ENCODE results near the gene TM7SF3. TPM values are rescaled to one million over a fixed set of nuclear protein-coding genes. Genes with fewer than 3 reads are reported as not detected.

Gene TM7SF3
- total RNA-seq, 2 experiments from 2014 or later: 46.2 to 54.0 TPM

- ChIA-PET POLR2A (no interaction called here), CTCF (interaction anchor here (1.1 to 1.3 kb wide), 2 partner anchors 13 to 17 kb away, joined by 3 to 4 read pairs; partner anchors contain the start of gene TM7SF3)
- no peak overlapping the region for H3K27ac Mint-ChIP-seq
- H3K27me3 Mint-ChIP-seq (ENCODE audit: low read depth): no peaks in the 10 kb centered on the region
- ATAC-seq: no peak
- H3K4me1 Mint-ChIP-seq (ENCODE audit: low read depth): peaks cover 24% of the 10 kb centered on the region
- H3K4me3 Mint-ChIP-seq: no peak overlapping the region
- peaks cover 55% of the 10 kb centered on the region for H3K36me3 Mint-ChIP-seq (ENCODE audit: low read depth)
- DNase-seq: no peak
- H3K9me3 Mint-ChIP-seq (ENCODE audit: insufficient read depth): no peaks in the 10 kb centered on the region
Observed at GRCh38 chr12:26997003-26997402, 17.2 kb downstream of the TM7SF3 start.

GRCh38 chr12:26995706-26996105 is 18.5 kb downstream of the TM7SF3 start:
- Mint-ChIP-seq H3K36me3 (ENCODE audit: low read depth) (peaks cover 52% of the 10 kb centered on the region), H3K27me3 (ENCODE audit: low read depth) (no peaks in the 10 kb centered on the region), H3K4me1 (ENCODE audit: low read depth) (peaks cover 13% of the 10 kb centered on the region), H3K4me3 (no peak overlapping the region), H3K27ac (no peak overlapping the region), H3K9me3 (ENCODE audit: insufficient read depth) (no peaks in the 10 kb centered on the region)
- CTCF ChIA-PET: no interaction called here
- POLR2A ChIA-PET: no interaction called here
- DNase-seq (no peak), ATAC-seq (no peak)

GRCh38 chr12:26994109-26994508 is 20.1 kb downstream of the TM7SF3 start:
- no peak overlapping the region for H3K4me3 Mint-ChIP-seq
- DNase-seq (no peak), ATAC-seq (no peak)
- CTCF ChIA-PET: interaction anchor here (1.2 kb wide), 1 partner anchor 22 kb away, joined by 3 read pairs; no protein-coding TSS in a partner anchor
- POLR2A ChIA-PET: no interaction called here
- H3K36me3 Mint-ChIP-seq (ENCODE audit: low read depth): peaks cover 49% of the 10 kb centered on the region
- no peaks in the 10 kb centered on the region for H3K9me3 Mint-ChIP-seq (ENCODE audit: insufficient read depth)
- H3K27ac Mint-ChIP-seq: no peak overlapping the region
- H3K27me3 Mint-ChIP-seq (ENCODE audit: low read depth): no peaks in the 10 kb centered on the region
- H3K4me1 Mint-ChIP-seq (ENCODE audit: low read depth): peaks cover 10% of the 10 kb centered on the region

- H3K4me1 Mint-ChIP-seq (ENCODE audit: low read depth): no peaks in the 10 kb centered on the region
- no peak overlapping the region for H3K4me3 Mint-ChIP-seq
- no peak overlapping the region for H3K27ac Mint-ChIP-seq
- no peaks in the 10 kb centered on the region for H3K9me3 Mint-ChIP-seq (ENCODE audit: insufficient read depth)
- ChIA-PET CTCF (no interaction called here), POLR2A (no interaction called here)
- ATAC-seq (no peak), DNase-seq (no peak)
- H3K36me3 Mint-ChIP-seq (ENCODE audit: low read depth): peaks cover 52% of the 10 kb centered on the region
- H3K27me3 Mint-ChIP-seq (ENCODE audit: low read depth): no peaks in the 10 kb centered on the region
Observed at GRCh38 chr12:26991826-26992225, 22.4 kb downstream of the TM7SF3 start.

- H3K4me3 Mint-ChIP-seq: no peak overlapping the region
- no peaks in the 10 kb centered on the region for H3K27me3 Mint-ChIP-seq (ENCODE audit: low read depth)
- no peak for DNase-seq
- no peaks in the 10 kb centered on the region for H3K4me1 Mint-ChIP-seq (ENCODE audit: low read depth)
- no peaks in the 10 kb centered on the region for H3K9me3 Mint-ChIP-seq (ENCODE audit: insufficient read depth)
- H3K27ac Mint-ChIP-seq: peak overlapping the region; percentile 5
- ChIA-PET POLR2A (no interaction called here), CTCF (no interaction called here)
- no peak for ATAC-seq
- H3K36me3 Mint-ChIP-seq (ENCODE audit: low read depth): peaks cover 52% of the 10 kb centered on the region
Observed at GRCh38 chr12:26989873-26990272, 24.3 kb downstream of the TM7SF3 start.

- H3K4me3 Mint-ChIP-seq: no peak overlapping the region
- ChIA-PET POLR2A (interaction anchor here (0.9 kb wide), 1 partner anchor 17 kb away, joined by 3 read pairs; no protein-coding TSS in a partner anchor), CTCF (interaction anchor here (1.6 kb wide), 2 partner anchors 17 to 104 kb away, joined by 4 to 5 read pairs; no protein-coding TSS in a partner anchor)
- no peaks in the 10 kb centered on the region for H3K9me3 Mint-ChIP-seq (ENCODE audit: insufficient read depth)
- DNase-seq: no peak
- peaks cover 53% of the 10 kb centered on the region for H3K36me3 Mint-ChIP-seq (ENCODE audit: low read depth)
- H3K27me3 Mint-ChIP-seq (ENCODE audit: low read depth): no peaks in the 10 kb centered on the region
- peaks cover 4% of the 10 kb centered on the region for H3K4me1 Mint-ChIP-seq (ENCODE audit: low read depth)
- ATAC-seq: no peak
- no peak overlapping the region for H3K27ac Mint-ChIP-seq
Observed at GRCh38 chr12:26988703-26989102, 25.5 kb downstream of the TM7SF3 start.

GRCh38 chr12:26987634-26988424 is 26.4 kb downstream of the TM7SF3 start:
- Mint-ChIP-seq H3K9me3 (ENCODE audit: insufficient read depth) (no peaks in the 10 kb centered on the region), H3K27me3 (ENCODE audit: low read depth) (no peaks in the 10 kb centered on the region), H3K4me1 (ENCODE audit: low read depth) (peaks cover 4% of the 10 kb centered on the region), H3K4me3 (no peak overlapping the region), H3K27ac (no peak overlapping the region), H3K36me3 (ENCODE audit: low read depth) (peaks cover 51% of the 10 kb centered on the region)
- ATAC-seq: no peak
- CTCF ChIA-PET: interaction anchor here (1.6 kb wide), 2 partner anchors 16 to 103 kb away, joined by 4 to 5 read pairs; no protein-coding TSS in a partner anchor
- no peak for DNase-seq
- POLR2A ChIA-PET: interaction anchor here (0.9 kb wide), 1 partner anchor 16 kb away, joined by 3 read pairs; no protein-coding TSS in a partner anchor

- DNase-seq: no peak
- H3K27me3 Mint-ChIP-seq (ENCODE audit: low read depth): no peaks in the 10 kb centered on the region
- ChIA-PET CTCF (no interaction called here), POLR2A (no interaction called here)
- H3K9me3 Mint-ChIP-seq (ENCODE audit: insufficient read depth): no peaks in the 10 kb centered on the region
- H3K27ac Mint-ChIP-seq: no peak overlapping the region
- peaks cover 58% of the 10 kb centered on the region for H3K36me3 Mint-ChIP-seq (ENCODE audit: low read depth)
- ATAC-seq: no peak
- H3K4me1 Mint-ChIP-seq (ENCODE audit: low read depth): peaks cover 4% of the 10 kb centered on the region
- H3K4me3 Mint-ChIP-seq: no peak overlapping the region
Observed at GRCh38 chr12:26982866-26983265, 31.3 kb downstream of the TM7SF3 start.

- ChIA-PET POLR2A (no interaction called here), CTCF (interaction anchor here (0.6 to 1.5 kb wide), 2 partner anchors 15 to 400 kb away, joined by 3 to 4 read pairs; no protein-coding TSS in a partner anchor)
- DNase-seq (no peak), ATAC-seq (no peak)
- peaks cover 7% of the 10 kb centered on the region for H3K4me1 Mint-ChIP-seq (ENCODE audit: low read depth)
- no peaks in the 10 kb centered on the region for H3K27me3 Mint-ChIP-seq (ENCODE audit: low read depth)
- no peak overlapping the region for H3K4me3 Mint-ChIP-seq
- no peaks in the 10 kb centered on the region for H3K9me3 Mint-ChIP-seq (ENCODE audit: insufficient read depth)
- peaks cover 59% of the 10 kb centered on the region for H3K36me3 Mint-ChIP-seq (ENCODE audit: low read depth)
- no peak overlapping the region for H3K27ac Mint-ChIP-seq
Observed at GRCh38 chr12:26979733-26980132, 34.5 kb downstream of the TM7SF3 start.

GRCh38 chr12:26978801-26979200 is 35.4 kb downstream of the TM7SF3 start:
- no peak overlapping the region for H3K27ac Mint-ChIP-seq

GRCh38 chr12:26976687-26977086 is 37.5 kb downstream of the TM7SF3 start:
- DNase-seq (no peak), ATAC-seq (no peak)
- Mint-ChIP-seq H3K4me3 (no peak overlapping the region), H3K27ac (no peak overlapping the region), H3K27me3 (ENCODE audit: low read depth) (no peaks in the 10 kb centered on the region), H3K36me3 (ENCODE audit: low read depth) (peaks cover 56% of the 10 kb centered on the region), H3K4me1 (ENCODE audit: low read depth) (peaks cover 9% of the 10 kb centered on the region), H3K9me3 (ENCODE audit: insufficient read depth) (no peaks in the 10 kb centered on the region)
- ChIA-PET CTCF (no interaction called here), POLR2A (interaction anchor here (0.6 kb wide), 1 partner anchor 8 kb away, joined by 3 read pairs; no protein-coding TSS in a partner anchor)

More at GRCh38 chr12:26978801-26979200, 35.4 kb downstream of the TM7SF3 start:
- peaks cover 64% of the 10 kb centered on the region for H3K36me3 Mint-ChIP-seq (ENCODE audit: low read depth)
- ChIA-PET POLR2A (no interaction called here), CTCF (interaction anchor here (1.5 kb wide), 1 partner anchor 14 kb away, joined by 4 read pairs; no protein-coding TSS in a partner anchor)
- no peak overlapping the region for H3K4me3 Mint-ChIP-seq
- no peaks in the 10 kb centered on the region for H3K9me3 Mint-ChIP-seq (ENCODE audit: insufficient read depth)
- DNase-seq: no peak
- H3K27me3 Mint-ChIP-seq (ENCODE audit: low read depth): no peaks in the 10 kb centered on the region
- ATAC-seq: no peak
- peaks cover 5% of the 10 kb centered on the region for H3K4me1 Mint-ChIP-seq (ENCODE audit: low read depth)

GRCh38 chr12:26971963-26972362 is 42.2 kb downstream of the TM7SF3 start:
- H3K27me3 Mint-ChIP-seq (ENCODE audit: low read depth): no peaks in the 10 kb centered on the region
- H3K4me3 Mint-ChIP-seq: no peak overlapping the region
- ATAC-seq (peak; percentile 94), DNase-seq (peak; percentile 59)
- H3K9me3 Mint-ChIP-seq (ENCODE audit: insufficient read depth): no peaks in the 10 kb centered on the region
- no peak overlapping the region for H3K27ac Mint-ChIP-seq
- ChIA-PET POLR2A (interaction anchor here (0.8 to 1.1 kb wide), 3 partner anchors 16 to 87 kb away, joined by 3 to 7 read pairs (median 3); no protein-coding TSS in a partner anchor), CTCF (interaction anchor here (0.6 to 1.8 kb wide), 10 partner anchors 12 to 874 kb away, joined by 3 to 7 read pairs (median 4); partner anchors contain the start of gene TM7SF3)
- peaks cover 58% of the 10 kb centered on the region for H3K36me3 Mint-ChIP-seq (ENCODE audit: low read depth)
- peaks cover 13% of the 10 kb centered on the region for H3K4me1 Mint-ChIP-seq (ENCODE audit: low read depth)
